K562 (cell line): Measurements from ENCODE around the gene EIF1. TPM values are rescaled to one million over a fixed set of nuclear protein-coding genes. Genes with fewer than 3 reads are reported as not detected.

ENCODE experiments used
- DIDO1 ChIP-seq: fragments of 450-650 bp; IDR thresholded peaks from 2 replicates; pipeline ENCODE4 v1.6.1; 2016; ENCODE audit warnings: low read depth, missing biosample characterization, missing genetic modification characterization
- HDAC6 ChIP-seq: IDR thresholded peaks from 2 replicates; pipeline ENCODE4 v1.6.1; 2012; ENCODE audit warnings: low read depth, mild to moderate bottlenecking, control low read depth, inconsistent platforms, low read length, moderate library complexity
- ILF3 ChIP-seq: fragments of 450-650 bp; IDR thresholded peaks from 2 replicates; pipeline ENCODE4 v1.6.1; 2018; ENCODE audit warnings: antibody characterized with exemption, mild to moderate bottlenecking, moderate library complexity, borderline replicate concordance
- MCM2 ChIP-seq: fragments of 450-650 bp; IDR thresholded peaks from 2 replicates; pipeline ENCODE4 v1.6.1; 2017; ENCODE audit warnings: low read depth, mild to moderate bottlenecking
- MEF2D ChIP-seq: conservative IDR thresholded peaks from 2 replicates; pipeline ENCODE4 v1.6.1; 2016; ENCODE audit warnings: low read depth, missing genetic modification characterization, missing compliant biosample characterization
- ZNF12 ChIP-seq: sonication (generic); formaldehyde crosslinking; IDR thresholded peaks from 2 replicates; pipeline ENCODE4 v1.4.0; 2020; ENCODE audit warnings: mild to moderate bottlenecking, missing genetic modification reagents
- ZNF830 ChIP-seq: fragments of 250-450 bp; sonication (Bioruptor Pico); IDR thresholded peaks from 2 replicates; pipeline ENCODE4 v1.5.0; 2021; ENCODE audit warnings: mild to moderate bottlenecking
- ZZZ3 ChIP-seq: fragments of 450-650 bp; IDR thresholded peaks from 2 replicates; pipeline ENCODE4 v1.6.1; 2016; ENCODE audit warnings: antibody characterized with exemption, mild to moderate bottlenecking, moderate library complexity
- polyA plus RNA-seq, 8 experiments: library from polyadenylated mRNA; depleted of rRNA in 4 of 8; stranded (reverse) in 5 of 8; unstranded in 3 of 8; fragments of >200 nt; fragmentation: Nextera tagmentation in 2 of 8; fragmentation: Illumina TruSeq in 1 of 8; extraction: Ambion mirVana in 2 of 8; extraction: Trizol in 1 of 8; gene quantifications; 2 replicates each; pipeline versions ENCODE4 v1.2.1 to v1.2.3, GENCODE V29; 2011 to 2014; ENCODE audit warnings: inconsistent platforms in 1 of 8, missing spikeins in 1 of 8
- total RNA-seq, 7 experiments: library from RNA; depleted of rRNA in 6 of 7; stranded (reverse); fragments of >200 nt in 6 of 7; fragmentation: Illumina TruSeq in 2 of 7; extraction: Trizol in 2 of 7; gene quantifications; 2 replicates each; pipeline versions ENCODE4 v1.2.1 to v1.2.3, GENCODE V29; 2011 to 2021; ENCODE audit warnings: low replicate concordance in 1 of 7
- TF ChIP-seq, protein P1 (sequence below), 3 experiments: IDR thresholded peaks in 2 of 3; conservative IDR thresholded peaks in 1 of 3; 2 replicates each; pipeline ENCODE4 v1.5.1; 2011 to 2012; ENCODE audit warnings: low read length in 3 of 3, mild to moderate bottlenecking in 3 of 3, control low read depth in 2 of 3, improper control_type of control experiment in 1 of 3, inconsistent platforms in 1 of 3, low read depth in 1 of 3, mixed read lengths in 1 of 3, moderate library complexity in 1 of 3; ENCODE audit not compliant: insufficient read depth in 2 of 3
- TF ChIP-seq, protein P2 (sequence below), 3 experiments: fragments of 200-800 bp in 1 of 3; sonication (Bioruptor generic) in 1 of 3; sonication (generic) in 1 of 3; formaldehyde crosslinking in 1 of 3; IDR thresholded peaks; 2 replicates each; pipeline versions ENCODE4 v1.6.1 to v1.8.0; 2016 to 2022; ENCODE audit warnings: mild to moderate bottlenecking in 2 of 3, missing compliant biosample characterization in 2 of 3, missing genetic modification characterization in 2 of 3, missing genetic modification reagents in 1 of 3
- TF ChIP-seq, protein P3 (sequence below): sonication (generic); formaldehyde crosslinking; IDR thresholded peaks from 2 replicates; pipeline ENCODE4 v1.8.0; 2022; ENCODE audit warnings: mild to moderate bottlenecking, missing genetic modification reagents

The EIF1 gene
- total and polyA plus RNA-seq, 9 of the 15 experiments (the other 6 are each of a cell fraction or from before 2014, with no cell fraction given), result 67.0 to 1,204 (median 320) TPM

DNA sequence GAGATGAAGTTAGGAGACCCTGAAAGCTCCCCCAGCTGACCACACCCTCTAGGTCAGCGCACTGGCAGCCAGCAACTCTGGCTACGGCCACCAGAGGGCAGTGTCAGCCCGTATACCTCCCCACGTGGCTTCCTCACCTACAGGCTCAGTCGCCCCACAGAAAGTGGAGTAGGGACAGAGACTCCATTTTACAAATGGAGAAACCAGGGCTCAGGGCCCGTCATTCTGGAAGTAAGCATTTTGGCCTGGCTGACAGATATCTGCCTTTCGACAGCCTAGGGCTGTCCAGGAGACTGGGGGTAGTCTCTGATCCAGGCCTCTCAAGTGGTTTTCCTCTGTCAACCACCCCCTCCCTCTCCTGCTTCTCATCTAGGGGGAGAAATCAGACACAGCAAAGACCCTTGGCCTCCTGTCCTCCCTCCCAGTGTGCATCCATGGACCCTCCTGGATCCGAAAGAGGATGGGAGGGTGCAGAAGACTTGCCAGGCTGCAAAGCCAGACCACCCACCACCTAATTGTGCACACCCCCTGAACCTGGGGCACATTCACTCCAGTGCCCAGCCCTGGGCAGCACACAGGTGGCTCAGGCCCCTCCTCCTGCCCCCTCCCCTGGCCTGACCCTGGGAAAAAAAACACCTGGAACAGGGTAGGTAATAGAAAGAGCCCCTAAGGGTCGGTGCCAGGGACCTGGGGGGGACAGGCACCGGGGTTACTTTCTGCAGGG lies 49.6 kb downstream of the EIF1 start (continued):
- TF ChIP-seq, protein P1, sequence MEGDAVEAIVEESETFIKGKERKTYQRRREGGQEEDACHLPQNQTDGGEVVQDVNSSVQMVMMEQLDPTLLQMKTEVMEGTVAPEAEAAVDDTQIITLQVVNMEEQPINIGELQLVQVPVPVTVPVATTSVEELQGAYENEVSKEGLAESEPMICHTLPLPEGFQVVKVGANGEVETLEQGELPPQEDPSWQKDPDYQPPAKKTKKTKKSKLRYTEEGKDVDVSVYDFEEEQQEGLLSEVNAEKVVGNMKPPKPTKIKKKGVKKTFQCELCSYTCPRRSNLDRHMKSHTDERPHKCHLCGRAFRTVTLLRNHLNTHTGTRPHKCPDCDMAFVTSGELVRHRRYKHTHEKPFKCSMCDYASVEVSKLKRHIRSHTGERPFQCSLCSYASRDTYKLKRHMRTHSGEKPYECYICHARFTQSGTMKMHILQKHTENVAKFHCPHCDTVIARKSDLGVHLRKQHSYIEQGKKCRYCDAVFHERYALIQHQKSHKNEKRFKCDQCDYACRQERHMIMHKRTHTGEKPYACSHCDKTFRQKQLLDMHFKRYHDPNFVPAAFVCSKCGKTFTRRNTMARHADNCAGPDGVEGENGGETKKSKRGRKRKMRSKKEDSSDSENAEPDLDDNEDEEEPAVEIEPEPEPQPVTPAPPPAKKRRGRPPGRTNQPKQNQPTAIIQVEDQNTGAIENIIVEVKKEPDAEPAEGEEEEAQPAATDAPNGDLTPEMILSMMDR (IDR thresholded peaks at IDR 0.05 in 2 of 3, conservative IDR thresholded peaks at IDR 0.05 in 1 of 3; ENCODE audit: insufficient read depth in 2 of 3, low read depth in 1 of 3, low read length in 3 of 3), result peak; percentile 93 to 98 (median 97)
- no peak for TF ChIP-seq ZZZ3
- no peak for TF ChIP-seq HDAC6
- TF ChIP-seq MCM2, result no peak
- no peak for TF ChIP-seq ZNF12 (CRISPR knock-in tag)
- TF ChIP-seq ZNF830 (CRISPR knock-in tag), result no peak
- peak; percentile 66 for TF ChIP-seq MEF2D
- TF ChIP-seq, protein P2, sequence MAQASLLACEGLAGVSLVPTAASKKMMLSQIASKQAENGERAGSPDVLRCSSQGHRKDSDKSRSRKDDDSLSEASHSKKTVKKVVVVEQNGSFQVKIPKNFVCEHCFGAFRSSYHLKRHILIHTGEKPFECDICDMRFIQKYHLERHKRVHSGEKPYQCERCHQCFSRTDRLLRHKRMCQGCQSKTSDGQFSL (CRISPR knock-in tag; IDR thresholded peaks at IDR 0.05), result no peak
- TF ChIP-seq, protein P2 (tag; IDR thresholded peaks at IDR 0.05), result peak in 1 of 2 experiments; percentile 46; a peak in 1 of 4 replicates
- TF ChIP-seq DIDO1 (tag), result no peak
- no peak for TF ChIP-seq ILF3
- TF ChIP-seq, protein P3, sequence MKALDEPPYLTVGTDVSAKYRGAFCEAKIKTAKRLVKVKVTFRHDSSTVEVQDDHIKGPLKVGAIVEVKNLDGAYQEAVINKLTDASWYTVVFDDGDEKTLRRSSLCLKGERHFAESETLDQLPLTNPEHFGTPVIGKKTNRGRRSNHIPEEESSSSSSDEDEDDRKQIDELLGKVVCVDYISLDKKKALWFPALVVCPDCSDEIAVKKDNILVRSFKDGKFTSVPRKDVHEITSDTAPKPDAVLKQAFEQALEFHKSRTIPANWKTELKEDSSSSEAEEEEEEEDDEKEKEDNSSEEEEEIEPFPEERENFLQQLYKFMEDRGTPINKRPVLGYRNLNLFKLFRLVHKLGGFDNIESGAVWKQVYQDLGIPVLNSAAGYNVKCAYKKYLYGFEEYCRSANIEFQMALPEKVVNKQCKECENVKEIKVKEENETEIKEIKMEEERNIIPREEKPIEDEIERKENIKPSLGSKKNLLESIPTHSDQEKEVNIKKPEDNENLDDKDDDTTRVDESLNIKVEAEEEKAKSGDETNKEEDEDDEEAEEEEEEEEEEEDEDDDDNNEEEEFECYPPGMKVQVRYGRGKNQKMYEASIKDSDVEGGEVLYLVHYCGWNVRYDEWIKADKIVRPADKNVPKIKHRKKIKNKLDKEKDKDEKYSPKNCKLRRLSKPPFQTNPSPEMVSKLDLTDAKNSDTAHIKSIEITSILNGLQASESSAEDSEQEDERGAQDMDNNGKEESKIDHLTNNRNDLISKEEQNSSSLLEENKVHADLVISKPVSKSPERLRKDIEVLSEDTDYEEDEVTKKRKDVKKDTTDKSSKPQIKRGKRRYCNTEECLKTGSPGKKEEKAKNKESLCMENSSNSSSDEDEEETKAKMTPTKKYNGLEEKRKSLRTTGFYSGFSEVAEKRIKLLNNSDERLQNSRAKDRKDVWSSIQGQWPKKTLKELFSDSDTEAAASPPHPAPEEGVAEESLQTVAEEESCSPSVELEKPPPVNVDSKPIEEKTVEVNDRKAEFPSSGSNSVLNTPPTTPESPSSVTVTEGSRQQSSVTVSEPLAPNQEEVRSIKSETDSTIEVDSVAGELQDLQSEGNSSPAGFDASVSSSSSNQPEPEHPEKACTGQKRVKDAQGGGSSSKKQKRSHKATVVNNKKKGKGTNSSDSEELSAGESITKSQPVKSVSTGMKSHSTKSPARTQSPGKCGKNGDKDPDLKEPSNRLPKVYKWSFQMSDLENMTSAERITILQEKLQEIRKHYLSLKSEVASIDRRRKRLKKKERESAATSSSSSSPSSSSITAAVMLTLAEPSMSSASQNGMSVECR, result no peak
